ENCODE data around the gene SRGAP1.

DNA sequence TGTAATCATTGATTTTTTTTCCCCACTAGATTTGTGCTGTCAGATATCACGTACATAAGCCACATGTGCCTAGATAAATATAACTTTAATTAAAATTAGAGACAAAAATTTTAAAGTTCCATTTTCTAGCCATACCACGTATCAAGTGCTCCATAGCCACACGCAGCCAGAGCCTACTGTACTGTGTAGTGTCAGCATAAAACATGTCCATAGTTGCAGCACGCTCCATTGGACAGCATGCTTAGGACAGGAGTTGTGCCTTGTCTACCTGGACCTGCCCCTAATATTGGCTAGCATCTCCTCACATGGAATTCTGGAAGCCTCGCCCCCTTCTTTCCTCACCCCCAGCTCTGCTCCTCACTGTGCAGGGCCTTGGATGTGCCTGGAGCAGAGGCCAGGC, 116.5 kb downstream of the SRGAP1 start:
- TF ChIP-seq, protein P1, sequence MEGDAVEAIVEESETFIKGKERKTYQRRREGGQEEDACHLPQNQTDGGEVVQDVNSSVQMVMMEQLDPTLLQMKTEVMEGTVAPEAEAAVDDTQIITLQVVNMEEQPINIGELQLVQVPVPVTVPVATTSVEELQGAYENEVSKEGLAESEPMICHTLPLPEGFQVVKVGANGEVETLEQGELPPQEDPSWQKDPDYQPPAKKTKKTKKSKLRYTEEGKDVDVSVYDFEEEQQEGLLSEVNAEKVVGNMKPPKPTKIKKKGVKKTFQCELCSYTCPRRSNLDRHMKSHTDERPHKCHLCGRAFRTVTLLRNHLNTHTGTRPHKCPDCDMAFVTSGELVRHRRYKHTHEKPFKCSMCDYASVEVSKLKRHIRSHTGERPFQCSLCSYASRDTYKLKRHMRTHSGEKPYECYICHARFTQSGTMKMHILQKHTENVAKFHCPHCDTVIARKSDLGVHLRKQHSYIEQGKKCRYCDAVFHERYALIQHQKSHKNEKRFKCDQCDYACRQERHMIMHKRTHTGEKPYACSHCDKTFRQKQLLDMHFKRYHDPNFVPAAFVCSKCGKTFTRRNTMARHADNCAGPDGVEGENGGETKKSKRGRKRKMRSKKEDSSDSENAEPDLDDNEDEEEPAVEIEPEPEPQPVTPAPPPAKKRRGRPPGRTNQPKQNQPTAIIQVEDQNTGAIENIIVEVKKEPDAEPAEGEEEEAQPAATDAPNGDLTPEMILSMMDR (IDR thresholded peaks at IDR 0.05) = no peak
- no peak for TF ChIP-seq EP300 (IDR thresholded peaks at IDR 0.05)
